ENCODE measurements around the gene POMT1. TPM values are rescaled to one million over a fixed set of nuclear protein-coding genes. Genes with fewer than 3 reads are reported as not detected.

Gene POMT1
- total RNA-seq, 2 experiments from 2014 or later, result 50.1 to 50.5 TPM

GRCh38 chr9:131521822-131522221, 19.1 kb downstream of the POMT1 start:
- POLR2A ChIA-PET, result no interaction called here
- Mint-ChIP-seq H3K4me3 (no peak overlapping the region), H3K27me3 (no peaks in the 10 kb centered on the region), H3K27ac (no peak overlapping the region), H3K36me3 (ENCODE audit: low read depth) (peaks cover 65% of the 10 kb centered on the region), H3K9me3 (no peaks in the 10 kb centered on the region), H3K4me1 (ENCODE audit: low read depth) (peaks cover 5% of the 10 kb centered on the region)
- H3K27ac ChIP-seq (ENCODE audit: low read depth in 1 of 2, low read length in 2 of 2), result no peak overlapping the region
- H3K4me1 ChIP-seq (ENCODE audit: insufficient read depth, low read length), result no peaks in the 10 kb centered on the region
- no peak for ATAC-seq (ENCODE audit: poor library complexity)
- H3K9me3 ChIP-seq (ENCODE audit: control insufficient read depth in 1 of 2, insufficient read depth in 1 of 2, low read length in 2 of 2), result no peaks in the 10 kb centered on the region
- no peak overlapping the region for H3K4me3 ChIP-seq (ENCODE audit: low read length)
- no peak for TF ChIP-seq CTCF (IDR thresholded peaks at IDR 0.05)
- H3K27me3 ChIP-seq (ENCODE audit: control insufficient read depth in 1 of 2, insufficient read depth in 2 of 2, low read length in 2 of 2), result no peaks in the 10 kb centered on the region
- intact Hi-C loops (cut with DNase I, micrococcal nuclease), result no loop called here
- CTCF ChIA-PET, result no interaction called here
- DNase-seq, result no peak
- H3K36me3 ChIP-seq (ENCODE audit: insufficient read depth, low read length), result peaks cover 92% of the 10 kb centered on the region

DNA sequence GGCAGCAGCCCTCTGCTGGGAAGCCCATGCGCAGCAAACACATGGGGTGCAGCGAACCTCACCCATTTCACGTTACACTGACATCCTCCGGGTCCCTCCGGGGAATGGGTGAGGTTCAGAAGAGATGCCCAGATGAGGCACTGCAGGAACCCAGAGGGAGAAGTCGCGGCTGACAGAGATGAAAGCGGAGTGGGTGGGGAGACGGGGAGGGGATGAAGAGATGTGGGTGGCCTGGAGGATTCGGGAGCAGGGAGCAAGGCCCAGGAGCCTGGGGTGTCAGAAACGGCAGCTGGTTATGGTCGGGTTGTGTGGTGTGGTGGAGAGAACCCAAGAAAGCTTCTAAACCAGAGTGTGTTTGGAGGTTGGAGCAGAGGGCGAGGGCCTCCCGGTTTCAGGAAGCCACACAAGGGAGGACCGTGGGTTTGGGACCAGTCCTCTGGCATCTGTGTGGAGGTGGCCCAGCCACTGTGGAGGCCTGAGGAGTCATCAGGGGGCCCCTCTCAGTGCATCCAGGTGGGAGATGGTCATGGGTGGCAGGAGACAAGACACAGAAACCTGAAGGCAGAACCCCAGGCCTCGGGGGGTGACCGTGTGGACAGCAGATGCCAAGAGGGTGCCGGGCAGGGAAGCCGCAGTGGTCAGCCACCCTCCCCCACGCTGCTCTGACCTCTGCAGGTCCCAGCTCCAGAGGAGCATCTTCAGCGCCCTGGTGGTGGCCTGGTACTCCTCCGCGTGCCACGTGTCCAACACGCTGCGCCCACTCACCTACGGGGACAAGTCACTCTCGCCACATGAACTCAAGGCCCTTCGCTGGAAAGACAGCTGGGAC, 19.8 kb downstream of the POMT1 start:
- ATAC-seq (ENCODE audit: poor library complexity) (no peak), DNase-seq (no peak)
- Mint-ChIP-seq H3K36me3 (ENCODE audit: low read depth) (peaks cover 69% of the 10 kb centered on the region), H3K27ac (no peak overlapping the region), H3K4me3 (no peak overlapping the region), H3K4me1 (ENCODE audit: low read depth) (peaks cover 5% of the 10 kb centered on the region), H3K9me3 (no peaks in the 10 kb centered on the region), H3K27me3 (no peaks in the 10 kb centered on the region)
- Histone ChIP-seq H3K4me1 (ENCODE audit: insufficient read depth, low read length) (no peaks in the 10 kb centered on the region), H3K27me3 (ENCODE audit: control insufficient read depth in 1 of 2, insufficient read depth in 2 of 2, low read length in 2 of 2) (no peaks in the 10 kb centered on the region), H3K4me3 (ENCODE audit: low read length) (no peak overlapping the region), H3K27ac (ENCODE audit: low read depth in 1 of 2, low read length in 2 of 2) (no peak overlapping the region), H3K9me3 (ENCODE audit: control insufficient read depth in 1 of 2, insufficient read depth in 1 of 2, low read length in 2 of 2) (no peaks in the 10 kb centered on the region), H3K36me3 (ENCODE audit: insufficient read depth, low read length) (peaks cover 93% of the 10 kb centered on the region)
- ChIA-PET POLR2A (no interaction called here), CTCF (no interaction called here)
- intact Hi-C loops (cut with DNase I, micrococcal nuclease), result no loop called here
- TF ChIP-seq CTCF (IDR thresholded peaks at IDR 0.05), result no peak

DNA sequence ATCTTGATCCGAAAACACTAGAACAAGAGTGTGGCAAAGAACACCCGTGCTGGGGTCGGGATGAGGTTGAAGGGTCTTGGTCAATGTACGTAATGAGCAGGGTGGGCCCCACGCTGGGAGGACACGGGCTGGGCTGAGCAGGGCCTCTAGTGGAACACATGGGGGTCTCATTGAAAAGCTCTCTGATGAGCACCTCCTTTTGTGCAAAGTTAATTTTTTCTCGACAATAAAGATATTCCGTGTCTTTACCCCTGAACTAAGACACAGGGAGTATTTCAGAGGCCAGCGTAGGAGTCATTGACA, 20.3 kb downstream of the POMT1 start:
- intact Hi-C loops (cut with DNase I, micrococcal nuclease), result no loop called here
- Histone ChIP-seq H3K27ac (ENCODE audit: low read depth in 1 of 2, low read length in 2 of 2) (no peak overlapping the region), H3K4me1 (ENCODE audit: insufficient read depth, low read length) (no peaks in the 10 kb centered on the region), H3K4me3 (ENCODE audit: low read length) (no peak overlapping the region), H3K27me3 (ENCODE audit: control insufficient read depth in 1 of 2, insufficient read depth in 2 of 2, low read length in 2 of 2) (no peaks in the 10 kb centered on the region), H3K9me3 (ENCODE audit: control insufficient read depth in 1 of 2, insufficient read depth in 1 of 2, low read length in 2 of 2) (no peaks in the 10 kb centered on the region), H3K36me3 (ENCODE audit: insufficient read depth, low read length) (peaks cover 92% of the 10 kb centered on the region)
- POLR2A ChIA-PET, result interaction anchor here (0.8 kb wide), 1 partner anchor 8 kb away, joined by 3 read pairs; no protein-coding TSS in a partner anchor
- no peak overlapping the region for H3K27ac Mint-ChIP-seq
- no peaks in the 10 kb centered on the region for H3K9me3 Mint-ChIP-seq
- no peak overlapping the region for H3K4me3 Mint-ChIP-seq
- ATAC-seq (ENCODE audit: poor library complexity) (no peak), DNase-seq (no peak)
- H3K36me3 Mint-ChIP-seq (ENCODE audit: low read depth), result peaks cover 71% of the 10 kb centered on the region
- TF ChIP-seq CTCF (IDR thresholded peaks at IDR 0.05), result no peak
- peaks cover 5% of the 10 kb centered on the region for H3K4me1 Mint-ChIP-seq (ENCODE audit: low read depth)
- H3K27me3 Mint-ChIP-seq, result no peaks in the 10 kb centered on the region
- CTCF ChIA-PET, result no interaction called here

Data from CD4-positive, alpha-beta T cell (primary cell).